Prostate gland (tissue), 2 donors: ENCODE results near the gene TMEM88.

Experiments used
- POLR2AphosphoS5 ChIP-seq: sonication (generic); formaldehyde crosslinking; IDR thresholded peaks from one replicate; pipeline ENCODE4 v1.6.1; 2017; ENCODE audit warnings: antibody characterized with exemption
- TF ChIP-seq, protein P1 (sequence below), 4 experiments: fragments of 200-600 bp in 2 of 4; fragments of 450-650 bp in 2 of 4; sonication (generic) in 2 of 4; IDR thresholded peaks; 1 replicate in 3 of 4; 2 replicates in 1 of 4; pipeline ENCODE4 v1.5.1; 2016 to 2019; ENCODE audit warnings: antibody characterized with exemption in 4 of 4, mild to moderate bottlenecking in 2 of 4, moderate library complexity in 2 of 4

DNA sequence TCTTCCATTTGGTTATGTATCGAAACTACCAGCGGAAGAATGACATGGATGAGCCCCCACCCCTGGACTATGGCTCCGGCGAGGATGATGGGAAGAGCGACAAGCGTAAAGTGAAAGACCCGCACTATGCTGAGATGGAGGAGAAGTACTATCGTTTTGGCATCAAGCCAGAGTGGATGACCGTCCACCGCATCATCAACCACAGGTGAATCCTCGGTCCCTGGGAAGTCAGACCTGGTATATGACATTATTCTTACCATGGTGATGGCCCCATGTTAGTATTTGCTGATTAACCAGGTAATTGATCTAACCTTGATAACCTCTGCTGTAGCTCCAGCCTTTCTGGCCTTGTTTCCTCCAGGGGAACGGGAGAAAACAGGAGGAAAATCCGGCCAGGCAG lies 42.2 kb downstream of the TMEM88 start:
- no peak for TF ChIP-seq POLR2AphosphoS5
- TF ChIP-seq, protein P1, sequence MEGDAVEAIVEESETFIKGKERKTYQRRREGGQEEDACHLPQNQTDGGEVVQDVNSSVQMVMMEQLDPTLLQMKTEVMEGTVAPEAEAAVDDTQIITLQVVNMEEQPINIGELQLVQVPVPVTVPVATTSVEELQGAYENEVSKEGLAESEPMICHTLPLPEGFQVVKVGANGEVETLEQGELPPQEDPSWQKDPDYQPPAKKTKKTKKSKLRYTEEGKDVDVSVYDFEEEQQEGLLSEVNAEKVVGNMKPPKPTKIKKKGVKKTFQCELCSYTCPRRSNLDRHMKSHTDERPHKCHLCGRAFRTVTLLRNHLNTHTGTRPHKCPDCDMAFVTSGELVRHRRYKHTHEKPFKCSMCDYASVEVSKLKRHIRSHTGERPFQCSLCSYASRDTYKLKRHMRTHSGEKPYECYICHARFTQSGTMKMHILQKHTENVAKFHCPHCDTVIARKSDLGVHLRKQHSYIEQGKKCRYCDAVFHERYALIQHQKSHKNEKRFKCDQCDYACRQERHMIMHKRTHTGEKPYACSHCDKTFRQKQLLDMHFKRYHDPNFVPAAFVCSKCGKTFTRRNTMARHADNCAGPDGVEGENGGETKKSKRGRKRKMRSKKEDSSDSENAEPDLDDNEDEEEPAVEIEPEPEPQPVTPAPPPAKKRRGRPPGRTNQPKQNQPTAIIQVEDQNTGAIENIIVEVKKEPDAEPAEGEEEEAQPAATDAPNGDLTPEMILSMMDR (IDR thresholded peaks at IDR 0.05) = no peak
